ENCODE results near the gene PRRT1. TPM values are rescaled to one million over a fixed set of nuclear protein-coding genes. Genes with fewer than 3 reads are reported as not detected.

Gene PRRT1
- not detected in 2 replicates for total RNA-seq

DNA sequence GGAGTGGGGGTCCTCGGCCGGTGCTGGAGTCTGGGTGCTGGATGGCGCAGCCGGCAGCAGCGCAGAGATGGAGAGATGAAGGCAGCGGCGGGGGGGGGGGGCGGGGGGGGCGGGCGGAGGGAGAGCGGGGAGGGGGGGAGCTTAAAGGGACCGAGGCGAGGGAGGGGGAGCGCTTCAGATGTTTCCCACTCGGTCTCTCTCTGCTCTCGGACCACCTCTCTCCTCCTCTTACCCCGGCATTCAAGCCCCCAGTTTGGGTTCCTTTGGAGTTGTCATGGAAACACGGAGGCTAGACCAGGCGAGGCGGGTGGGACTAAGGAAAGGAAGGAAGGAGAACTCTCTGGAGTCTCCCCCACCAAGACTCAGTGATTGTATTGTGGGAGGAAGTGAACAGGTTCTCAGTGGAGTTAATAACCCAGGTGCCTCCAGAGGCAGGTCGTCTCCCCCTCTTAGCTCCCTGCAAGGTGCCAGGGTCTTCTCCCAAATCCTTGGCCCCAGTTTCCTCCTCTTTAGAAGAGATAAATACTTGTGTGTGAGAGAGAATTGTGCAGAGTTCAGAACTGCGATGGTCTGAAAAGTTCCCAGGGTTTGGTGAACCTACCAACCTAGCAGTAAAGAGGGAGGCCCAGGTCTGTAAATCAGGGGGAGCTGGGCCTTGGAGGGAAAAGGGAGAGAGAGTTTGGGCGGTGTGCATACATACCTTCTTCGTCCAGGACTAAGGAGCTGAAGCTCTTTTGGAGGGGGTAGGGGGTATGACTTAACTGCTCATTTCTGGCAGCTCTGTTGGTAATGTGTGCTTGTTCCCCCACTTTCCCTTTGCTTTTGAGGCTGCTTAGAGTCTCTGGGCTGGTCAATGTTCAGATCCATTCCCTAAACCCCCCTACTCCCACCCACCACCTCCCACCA lies at the start of gene PRRT1:
Gene PRRT1, minus strand, starts transcription at position 77 of the 906 bp plus-strand sequence. CDS start 112 bp downstream, outside the sequence.
- intact Hi-C loops (cut with micrococcal nuclease) = no loop called here

DNA sequence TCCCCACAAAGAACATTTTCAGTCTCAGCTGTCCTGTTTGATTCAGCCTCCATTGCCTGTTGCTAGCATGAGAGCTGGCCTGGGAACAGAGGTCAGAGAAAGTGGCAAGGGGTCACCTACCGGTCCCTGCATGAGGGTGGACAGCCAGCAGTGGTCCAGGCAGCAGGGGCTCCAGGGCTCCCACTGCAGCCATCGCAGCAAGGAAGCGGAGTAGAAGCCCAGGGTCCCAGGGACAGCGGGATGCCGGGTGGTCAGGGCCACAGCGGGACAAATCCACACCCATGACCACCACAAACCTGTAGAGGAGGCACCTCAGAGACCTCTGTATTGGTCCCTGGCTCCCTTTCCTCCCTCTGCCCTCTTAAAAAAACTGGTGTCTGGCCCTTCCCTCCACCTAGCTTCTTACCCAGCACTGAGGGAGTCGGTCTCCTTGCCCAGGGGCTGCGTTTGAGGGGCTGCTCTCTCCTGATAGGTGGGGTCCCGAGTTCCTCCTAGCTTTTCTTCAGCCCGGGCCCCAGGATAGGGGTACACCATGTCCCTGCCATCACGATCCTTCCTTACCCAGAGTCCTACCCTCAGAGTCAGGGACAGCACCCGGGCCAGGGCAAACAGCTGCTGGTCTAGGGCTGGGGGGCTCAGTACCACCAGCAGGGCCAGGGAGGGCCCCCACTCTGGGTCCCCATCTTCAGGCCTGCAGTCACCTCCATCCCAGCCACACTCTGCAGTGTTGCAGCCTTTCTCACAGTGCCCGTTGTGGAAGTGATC lies 49.2 kb upstream of the PRRT1 start:
- intact Hi-C loops (cut with micrococcal nuclease) = no loop called here

DNA sequence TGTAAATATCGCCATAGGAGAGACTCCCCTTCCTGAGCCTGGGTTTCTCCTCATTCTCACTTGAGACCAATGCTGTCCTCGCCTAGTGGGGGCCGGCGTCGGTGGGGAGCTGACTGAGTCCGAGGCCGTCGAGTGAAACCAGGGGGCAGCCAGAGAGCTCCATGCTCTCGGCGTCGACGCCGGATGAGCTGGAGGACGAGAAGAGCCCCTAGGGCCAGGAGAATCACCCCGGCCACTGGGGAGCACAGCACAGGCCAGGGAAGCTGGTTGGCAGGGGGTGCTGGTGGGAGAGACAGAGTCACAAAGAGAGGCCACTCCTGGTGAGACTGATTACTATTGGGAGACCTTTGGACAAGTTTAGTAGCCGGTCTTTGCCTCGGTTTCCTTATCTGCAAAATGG lies 47.1 kb upstream of the PRRT1 start:
- intact Hi-C loops (cut with micrococcal nuclease) = loop anchor here (5.0 to 10.0 kb wide), 4 partner anchors 242 to 1854 kb away; partner anchors contain the start of genes NELFE, PSMB9, RPP21 and SKIC2

DNA sequence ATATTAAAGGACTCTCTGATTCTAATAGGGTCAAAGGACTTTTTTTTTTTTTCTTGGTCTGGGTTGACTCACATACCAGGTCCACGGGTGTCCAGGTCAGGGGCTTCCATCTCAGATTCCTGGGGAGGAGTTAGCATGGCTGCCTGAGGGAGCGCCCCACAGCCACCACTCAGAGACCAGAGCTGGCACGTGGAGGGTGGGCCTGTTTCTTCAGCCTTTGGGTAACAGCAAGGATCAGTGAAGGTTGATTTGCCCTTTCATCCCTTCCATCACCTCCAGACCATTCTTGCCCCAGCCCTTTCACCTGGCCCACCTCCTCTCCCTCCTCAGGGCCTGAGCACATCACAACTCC lies 46.6 kb upstream of the PRRT1 start:
- intact Hi-C loops (cut with micrococcal nuclease) = loop anchor here (5.0 to 10.0 kb wide), 4 partner anchors 241 to 1854 kb away; partner anchors contain the start of genes NELFE, PSMB9, RPP21 and SKIC2

DNA sequence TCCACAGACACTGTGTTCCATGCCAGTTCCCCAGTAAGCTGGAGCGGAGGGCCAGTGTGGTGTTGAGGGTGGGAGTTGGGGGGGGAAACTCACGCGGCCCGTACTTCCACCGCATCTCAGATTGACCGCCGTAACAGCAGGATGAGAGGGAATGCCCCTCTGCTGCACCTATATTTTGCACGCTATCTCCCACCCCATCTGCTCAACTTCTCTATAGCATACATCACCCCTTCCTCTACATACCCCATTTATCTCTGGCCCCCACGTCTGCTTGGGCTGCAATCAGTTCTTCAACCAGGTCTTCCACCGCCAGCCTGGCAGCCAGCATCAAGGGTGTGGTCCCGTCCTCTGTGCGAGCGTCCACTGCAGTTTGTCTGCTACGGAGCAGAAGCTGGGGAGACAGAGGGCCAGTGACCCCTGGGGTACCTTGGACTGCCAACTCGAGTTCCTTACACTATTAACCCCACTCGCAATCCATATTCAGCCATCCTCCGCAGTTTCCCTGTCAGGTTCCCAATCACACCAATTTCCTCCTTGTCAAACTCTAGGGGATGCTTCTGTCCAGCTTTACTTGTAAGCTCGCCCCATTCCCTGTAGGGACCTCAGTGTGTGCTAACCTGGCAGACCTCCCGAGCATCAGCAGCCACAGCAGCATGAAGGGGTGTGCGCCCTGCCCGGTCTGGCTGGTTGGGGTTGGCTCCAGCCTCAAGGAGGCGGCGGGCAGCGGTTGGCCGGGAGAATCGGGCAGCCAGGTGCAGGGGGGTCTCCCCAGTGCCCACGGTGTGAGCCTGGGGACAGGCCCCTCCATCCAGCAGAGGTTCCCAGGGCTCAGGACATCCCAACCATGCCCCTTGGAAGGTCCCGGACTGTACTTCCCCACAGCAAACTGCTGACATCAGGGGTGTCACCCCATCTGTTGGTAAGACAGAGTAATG lies 45.2 kb upstream of the PRRT1 start:
- intact Hi-C loops (cut with micrococcal nuclease) = loop anchor here (5.0 to 10.0 kb wide), 4 partner anchors 240 to 1852 kb away; partner anchors contain the start of genes NELFE, PSMB9, RPP21 and SKIC2

DNA sequence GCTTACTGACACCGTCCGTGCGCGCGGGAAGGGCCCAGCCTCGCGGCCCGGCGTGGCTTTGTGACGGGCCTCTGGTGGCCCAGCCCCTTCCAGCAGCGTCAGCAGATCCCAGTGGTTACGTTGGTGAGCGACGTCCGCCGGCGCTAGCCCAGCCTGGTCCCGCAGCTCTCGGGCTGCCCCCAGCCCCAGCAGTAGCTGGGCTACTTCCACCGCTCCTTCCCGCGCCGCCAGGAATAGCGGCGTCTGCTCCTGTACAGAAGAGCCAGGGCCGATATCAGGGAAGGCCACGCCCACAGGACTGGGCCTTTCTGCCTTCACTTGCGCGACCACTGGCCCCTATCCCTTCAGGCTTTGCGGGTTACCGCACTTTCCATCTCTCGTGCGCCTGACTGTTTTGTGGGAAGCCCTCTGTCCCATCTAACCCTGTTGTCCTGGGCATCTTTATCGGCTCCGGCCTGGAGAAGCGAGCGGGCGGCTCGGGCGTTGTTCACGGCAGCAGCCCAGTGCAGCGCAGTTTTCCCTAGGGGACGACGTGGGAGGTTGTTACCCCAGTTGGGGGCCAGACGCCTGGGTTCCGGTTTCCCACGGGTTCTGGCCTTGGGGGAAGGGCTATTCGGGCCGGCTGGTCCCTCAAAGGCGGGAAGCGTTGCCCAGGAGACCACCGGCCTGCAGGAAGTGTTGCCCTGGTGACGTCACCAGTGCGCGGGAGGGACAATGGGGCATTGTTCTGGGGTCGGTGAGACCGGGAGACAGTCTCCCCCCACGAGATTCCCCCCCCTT lies 44.4 kb upstream of the PRRT1 start:
- intact Hi-C loops (cut with micrococcal nuclease) = loop anchor here (1.0 to 10.0 kb wide), 7 partner anchors 18 to 1851 kb away; partner anchors contain the start of genes FKBPL, NELFE, PPT2 and PSMB9

DNA sequence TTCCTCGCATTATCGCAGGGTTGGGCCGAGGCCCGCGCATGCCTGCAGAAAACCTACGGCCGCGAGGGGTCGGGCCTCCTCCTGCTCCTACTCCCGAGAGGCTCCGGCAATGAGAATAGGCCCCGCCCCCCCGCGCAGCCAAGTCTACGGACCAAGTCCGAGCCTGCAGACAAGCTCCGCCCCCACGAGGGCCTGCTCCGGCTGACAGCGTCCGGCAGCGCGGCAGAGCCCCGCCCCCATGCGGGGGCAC lies 43.8 kb upstream of the PRRT1 start:
- intact Hi-C loops (cut with micrococcal nuclease) = loop anchor here (1.0 to 10.0 kb wide), 7 partner anchors 17 to 1851 kb away; partner anchors contain the start of genes FKBPL, NELFE, PPT2 and PSMB9

DNA sequence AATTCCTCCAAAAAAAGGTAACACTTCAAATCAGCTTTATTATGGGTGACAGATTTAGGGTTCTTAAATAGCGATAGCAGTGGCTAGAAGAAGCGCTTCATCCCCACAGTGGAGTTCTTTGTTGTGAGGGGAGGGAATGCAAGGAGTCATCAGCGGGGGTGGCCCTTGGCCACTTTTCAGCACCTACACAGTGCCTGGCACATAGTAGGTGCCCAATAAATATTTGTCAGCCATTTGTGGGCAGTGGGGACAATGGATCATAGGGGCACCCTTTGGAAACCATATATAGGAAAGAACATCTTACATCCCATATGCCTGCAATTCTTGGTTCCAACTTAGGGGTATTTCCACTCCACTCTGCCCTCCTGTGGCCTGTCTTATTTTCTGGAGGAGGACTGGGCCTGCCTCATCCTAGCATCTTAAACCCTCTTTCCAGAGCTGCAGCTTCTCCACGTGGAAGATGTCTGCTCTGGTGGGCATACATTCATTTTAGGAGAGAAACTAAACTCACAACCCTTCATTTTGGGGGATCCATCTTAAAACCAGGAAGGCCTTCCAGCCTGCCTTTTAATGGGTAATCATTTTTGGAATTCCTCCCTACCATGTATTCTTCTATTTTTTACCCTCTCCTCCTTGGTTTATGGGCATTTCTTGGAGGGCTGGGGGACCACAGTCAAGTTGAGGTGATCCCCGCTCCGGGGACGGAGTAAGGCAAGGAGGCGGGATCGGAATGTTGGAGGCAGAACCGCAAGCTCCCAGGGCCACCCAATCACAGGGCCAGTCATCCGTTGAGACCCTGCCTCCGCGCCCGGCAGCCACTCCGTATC lies 43.3 kb upstream of the PRRT1 start:
- intact Hi-C loops (cut with micrococcal nuclease) = loop anchor here (1.0 to 10.0 kb wide), 7 partner anchors 17 to 1850 kb away; partner anchors contain the start of genes FKBPL, NELFE, PPT2 and PSMB9

DNA sequence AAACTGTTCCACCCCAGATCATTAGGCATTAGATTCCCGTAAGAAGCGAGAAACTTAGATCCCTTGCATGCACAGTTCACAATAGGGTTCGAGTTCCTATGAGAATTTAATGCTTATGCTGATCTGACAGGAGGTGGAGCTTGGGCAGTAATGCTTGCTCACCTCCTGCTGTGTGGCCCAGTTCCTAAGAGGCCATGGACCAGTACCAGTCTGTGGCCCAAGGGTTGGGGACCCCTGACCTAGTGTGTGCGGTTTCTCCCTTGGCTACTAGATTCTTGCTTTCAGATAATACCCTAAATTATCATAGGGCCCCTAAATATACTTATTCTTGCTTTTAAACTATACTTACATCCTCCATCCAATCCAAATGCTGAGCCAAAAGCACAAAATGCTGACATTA lies 42.6 kb upstream of the PRRT1 start:
- intact Hi-C loops (cut with micrococcal nuclease) = loop anchor here (10.0 kb wide), 1 partner anchor 1850 kb away; the partner anchor contains the start of gene RPP21

DNA sequence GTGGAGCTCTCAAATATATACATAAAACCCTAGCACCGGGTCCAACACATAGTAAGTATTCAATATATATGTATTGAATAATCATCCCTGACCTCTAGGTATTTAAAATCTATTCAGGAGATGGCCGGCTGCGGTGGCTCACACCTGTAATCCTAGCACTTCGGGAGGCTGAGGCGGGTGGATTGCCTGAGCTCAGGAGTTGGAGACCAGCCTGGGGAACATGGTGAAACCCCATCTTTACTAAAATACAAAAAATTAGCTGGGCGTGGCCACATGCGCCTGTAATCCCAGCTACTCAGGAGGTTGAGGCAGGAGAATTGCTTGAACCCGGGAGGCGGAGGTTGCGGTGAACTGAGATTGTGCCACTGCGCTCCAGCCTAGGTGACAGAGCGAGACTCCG lies 41.4 kb upstream of the PRRT1 start:
- intact Hi-C loops (cut with micrococcal nuclease) = loop anchor here (10.0 kb wide), 1 partner anchor 1848 kb away; the partner anchor contains the start of gene RPP21

DNA sequence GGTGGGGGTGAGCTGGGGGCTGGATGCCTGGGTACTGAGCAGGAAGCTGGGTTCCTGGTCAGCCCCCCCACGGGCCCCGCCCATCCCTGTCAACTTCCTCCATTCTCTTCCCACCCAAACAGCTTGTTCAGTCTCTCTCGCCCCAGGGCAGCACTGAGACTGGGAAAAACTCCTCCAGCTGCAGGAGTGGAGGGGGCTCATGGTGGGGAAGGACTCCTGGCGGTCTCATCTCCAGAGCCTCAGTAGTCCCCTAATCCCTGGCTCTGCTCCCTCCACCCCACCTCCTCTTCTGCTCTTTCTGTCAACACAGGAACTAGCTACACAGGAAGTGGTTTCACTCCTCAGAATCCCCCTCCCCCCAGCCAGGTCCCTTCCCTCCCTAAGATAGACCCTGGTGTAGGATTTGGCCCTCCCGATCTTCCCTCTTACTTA lies 40.9 kb upstream of the PRRT1 start, which contains the start of gene GPSM3:
Gene GPSM3, minus strand, starts transcription at position 36 of the 432 bp plus-strand sequence. CDS start 130 bp downstream, outside the sequence.
- intact Hi-C loops (cut with micrococcal nuclease) = loop anchor here (10.0 kb wide), 1 partner anchor 1848 kb away; the partner anchor contains the start of gene RPP21

DNA sequence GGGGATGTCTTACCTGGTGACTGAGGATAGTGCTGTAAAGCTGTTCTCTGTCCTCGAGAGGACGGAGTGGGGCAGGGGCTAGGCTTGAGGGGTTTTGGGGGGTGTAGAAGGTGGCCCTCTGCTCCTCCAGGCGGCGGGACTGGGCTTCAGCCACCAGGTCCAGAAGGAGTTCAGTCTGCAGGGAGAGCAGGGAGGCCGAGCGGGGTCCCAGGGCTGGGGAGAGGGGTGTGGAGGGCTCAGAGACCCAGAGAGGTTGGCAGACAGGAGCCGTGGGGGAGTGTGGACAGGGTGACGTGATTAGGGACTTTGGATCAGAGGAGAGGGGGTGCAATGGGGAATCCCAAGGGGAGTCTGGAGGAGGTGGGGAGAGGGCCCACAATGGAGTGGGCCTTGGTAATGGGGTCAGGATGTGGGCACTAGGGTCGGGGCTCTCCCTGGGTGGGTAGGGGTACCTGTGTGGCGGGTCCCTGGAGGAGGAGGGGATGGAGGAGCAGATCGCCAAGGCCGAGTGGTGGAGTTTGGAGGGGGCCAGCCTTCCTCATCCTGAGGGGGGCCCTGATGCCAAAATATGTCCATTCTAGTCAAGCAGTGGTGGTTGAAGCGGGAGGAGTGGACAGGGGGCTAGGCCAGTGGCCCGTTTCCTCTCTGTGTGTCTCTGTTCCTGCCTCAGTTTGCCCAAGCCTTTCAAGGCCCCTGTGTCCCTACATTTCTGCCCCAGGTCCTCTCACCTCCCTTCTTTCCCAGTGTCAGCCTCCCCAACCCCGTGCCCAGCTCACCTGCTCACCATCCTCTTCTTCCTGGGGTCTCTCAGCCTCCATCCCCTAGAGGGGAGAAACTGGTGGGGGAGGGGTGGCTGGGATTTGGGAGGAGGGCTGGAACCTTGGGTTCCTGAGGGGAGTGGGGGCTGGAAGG lies 40.2 kb upstream of the PRRT1 start:
- intact Hi-C loops (cut with micrococcal nuclease) = loop anchor here (10.0 kb wide), 1 partner anchor 1847 kb away; the partner anchor contains the start of gene RPP21

DNA sequence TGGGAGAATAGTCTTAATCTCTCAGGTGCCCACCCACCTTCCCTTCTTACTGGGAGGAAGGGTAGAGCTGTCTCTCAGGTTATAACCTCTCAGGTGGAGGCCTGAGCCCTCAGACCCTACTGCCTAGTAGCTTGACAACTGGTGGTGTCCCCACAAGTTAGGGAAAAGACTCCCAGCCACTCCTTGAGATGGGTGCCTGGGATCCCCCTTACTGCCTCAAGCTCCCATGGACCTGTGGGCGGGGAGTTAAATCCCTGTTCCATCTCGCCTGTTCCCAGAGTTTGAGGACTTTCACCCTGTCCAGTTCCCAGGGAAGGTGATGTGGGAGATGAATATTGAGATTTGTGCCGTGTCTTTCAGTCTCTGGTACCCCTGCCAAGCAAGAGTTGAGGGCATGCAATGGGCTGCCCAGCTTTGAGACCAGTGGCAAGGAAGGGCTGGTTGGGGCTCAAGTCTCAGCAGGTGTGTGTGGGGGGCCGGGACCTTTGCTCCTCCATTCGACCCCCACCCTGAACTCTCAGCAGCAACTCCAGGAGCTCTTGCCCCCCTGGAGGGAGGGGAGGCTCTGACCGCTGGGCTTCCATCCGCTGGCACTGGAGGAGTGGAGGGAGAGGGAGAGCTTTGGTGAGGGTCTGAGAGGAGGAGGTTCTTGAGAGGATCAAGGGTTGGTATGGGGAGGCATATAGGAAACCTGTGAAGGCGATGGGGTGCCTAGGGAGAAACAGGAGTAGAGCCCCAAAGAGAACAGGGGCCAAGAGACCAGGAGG lies 39.4 kb upstream of the PRRT1 start:
- intact Hi-C loops (cut with micrococcal nuclease) = loop anchor here (1.0 to 10.0 kb wide), 3 partner anchors 13 to 1846 kb away; partner anchors contain the start of genes ATF6B, RNF5 and RPP21

DNA sequence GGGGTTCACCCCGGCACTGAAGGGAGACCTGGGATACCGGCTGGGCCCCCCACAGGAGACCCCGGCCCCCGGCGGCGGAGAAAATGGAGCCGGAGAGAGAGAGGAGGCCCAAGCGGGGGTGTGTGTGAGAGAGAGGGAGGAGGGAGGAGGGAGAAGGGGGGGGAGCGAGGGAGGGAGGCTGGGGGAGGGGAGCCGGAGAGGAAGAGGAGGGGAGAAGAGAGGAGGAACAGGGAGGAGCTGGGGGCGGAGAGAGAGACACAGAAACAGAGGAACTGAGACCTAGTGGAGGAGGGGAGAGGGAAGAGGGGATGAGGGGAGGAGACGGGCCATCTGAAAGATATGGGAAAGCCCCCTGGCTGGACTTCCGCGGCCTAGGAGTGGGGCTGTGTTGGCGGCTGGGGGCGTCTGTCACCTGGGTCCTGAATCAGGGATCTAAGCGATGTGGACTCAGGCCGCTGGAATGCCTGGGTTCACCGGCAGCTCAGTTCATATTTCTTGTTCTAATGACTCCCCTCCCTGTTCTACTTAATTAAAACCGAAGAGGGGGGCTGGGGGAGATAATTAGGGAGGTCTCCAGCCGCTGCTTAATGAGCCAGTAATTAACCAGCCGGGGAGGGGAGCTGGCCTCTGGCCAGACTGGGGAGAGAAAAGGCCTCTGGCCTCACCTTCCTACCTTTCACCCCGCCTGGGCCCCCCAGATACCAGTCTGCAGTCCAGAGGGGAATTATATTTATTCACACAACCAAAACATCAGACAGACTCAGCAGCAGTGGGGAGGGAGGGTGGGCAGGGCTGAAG lies 38.5 kb upstream of the PRRT1 start, which contains the start of gene PBX2:
Gene PBX2, minus strand, starts transcription at position 149 of the 798 bp plus-strand sequence. CDS start 287 bp downstream, outside the sequence.
- intact Hi-C loops (cut with micrococcal nuclease) = loop anchor here (1.0 to 10.0 kb wide), 3 partner anchors 12 to 1845 kb away; partner anchors contain the start of genes ATF6B, RNF5 and RPP21

DNA sequence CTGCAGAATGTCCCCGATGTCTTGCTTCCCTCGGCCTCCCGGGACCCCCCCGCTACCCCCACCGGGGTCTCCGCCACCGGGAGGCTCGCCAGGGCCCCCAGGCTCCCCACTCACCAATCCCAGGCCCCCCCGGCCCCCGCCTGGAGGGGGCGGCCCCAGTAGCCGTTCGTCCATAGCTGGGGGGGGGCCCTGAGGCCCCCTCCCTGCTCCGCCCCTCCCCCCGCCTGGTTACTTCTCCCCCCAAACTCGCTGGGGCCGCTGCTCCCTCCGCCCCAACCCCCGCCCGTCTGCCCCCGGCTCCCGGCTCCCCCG lies 38.0 kb upstream of the PRRT1 start:
- intact Hi-C loops (cut with micrococcal nuclease) = loop anchor here (1.0 to 10.0 kb wide), 3 partner anchors 11 to 1845 kb away; partner anchors contain the start of genes ATF6B, RNF5 and RPP21
